GM12878 (cell line): ENCODE data around the gene FAM217B. TPM values are rescaled to one million over a fixed set of nuclear protein-coding genes. Genes with fewer than 3 reads are reported as not detected.

ENCODE experiments used
- ATAC-seq: fragments of 200-7000 bp; cut with Tn5 transposase; 3 replicates; pipeline ENCODE4 v1.9.1; 2020; ENCODE audit warnings: mild to moderate bottlenecking, moderate library complexity
- BruUV-seq: library from RNA; stranded (reverse); fragments of 400-500 nt; replicated peaks from 2 replicates; lab custom pipeline; 2021; lab: Mats Ljungman, UMichigan
- CTCF ChIA-PET: fragments of 300-600 bp; sonication (Branson Sonifier 250); formaldehyde crosslinking; extraction: SDS; loops from one replicate; lab custom pipeline; 2021; ENCODE audit warnings: inconsistent platforms; lab: Yijun Ruan, JAX
- POLR2A ChIA-PET: fragments of 350-600 bp; formaldehyde crosslinking; extraction: SDS; loops from one replicate; lab custom pipeline; 2021; ENCODE audit warnings: inconsistent platforms; lab: Charles Lee
- RAD21 ChIA-PET: fragments of 300-600 bp; sonication (Branson Sonifier 250); formaldehyde crosslinking; loops from one replicate; lab custom pipeline; 2023; ENCODE audit warnings: antibody characterized with exemption; ENCODE audit not compliant: unreplicated experiment; lab: Charles Lee
- SMC1A ChIA-PET: fragments of 300-600 bp; sonication (Branson Sonifier 250); formaldehyde crosslinking; loops from one replicate; lab custom pipeline; 2023; ENCODE audit not compliant: unreplicated experiment, uncharacterized antibody; lab: Charles Lee
- DNase-seq: peaks from one replicate; pipeline ENCODE4 v3.0.0-alpha.2; 2011; ENCODE audit warnings: low read depth, low spot score
- FAIRE-seq: peaks from 3 replicates; lab custom pipeline; 2011; peaks lifted over from hg19 to GRCh38; lab: Jason Lieb, UNC
- H2AFZ ChIP-seq: 2 replicates; pipeline ENCODE4 v1.6.0; 2011; ENCODE audit warnings: low read depth, low read length, control low read depth; ENCODE audit not compliant: control insufficient read depth
- H3K27ac ChIP-seq: 2 replicates; pipeline ENCODE4 v1.5.1; 2011; ENCODE audit warnings: control low read depth; ENCODE audit not compliant: control insufficient read depth, insufficient read depth
- H3K27me3 ChIP-seq, 2 experiments: replicated peaks in 1 of 2; 2 replicates each; pipeline versions ENCODE4 v1.6.0 to v1.6.1; 2011; ENCODE audit warnings: low read length in 1 of 2; ENCODE audit not compliant: control insufficient read depth in 2 of 2, insufficient read depth in 2 of 2
- H3K36me3 ChIP-seq, 2 experiments: 2 replicates each; pipeline ENCODE4 v1.5.1; 2011; ENCODE audit warnings: low read length in 1 of 2; ENCODE audit not compliant: control insufficient read depth in 2 of 2, insufficient read depth in 2 of 2
- H3K4me1 ChIP-seq: 2 replicates; pipeline ENCODE4 v1.6.1; 2011; ENCODE audit warnings: mild to moderate bottlenecking, low read length, moderate library complexity, mixed read lengths; ENCODE audit not compliant: control insufficient read depth, insufficient read depth
- H3K4me2 ChIP-seq: 2 replicates; pipeline ENCODE4 v1.6.0; 2011; ENCODE audit warnings: control low read depth; ENCODE audit not compliant: control insufficient read depth, insufficient read depth
- H3K4me3 ChIP-seq: fragments of 200-600 bp; sonication (generic); 2 replicates; pipeline ENCODE4 v1.5.1; 2016
- H3K79me2 ChIP-seq: 2 replicates; pipeline ENCODE4 v1.6.0; 2011; ENCODE audit warnings: low read length; ENCODE audit not compliant: control insufficient read depth, insufficient read depth
- H3K9ac ChIP-seq: 2 replicates; pipeline ENCODE4 v1.8.0; 2011; ENCODE audit warnings: low read length, control low read depth, mixed read lengths; ENCODE audit not compliant: control insufficient read depth, insufficient read depth
- H3K9me3 ChIP-seq: replicated peaks from 3 replicates; pipeline ENCODE4 v1.5.1; 2011; ENCODE audit warnings: mild to moderate bottlenecking, low read length; ENCODE audit not compliant: control insufficient read depth, insufficient read depth
- H4K20me1 ChIP-seq: 2 replicates; pipeline ENCODE4 v1.6.0; 2011; ENCODE audit not compliant: control insufficient read depth, insufficient read depth
- ATF7 ChIP-seq: fragments of 450-650 bp; IDR thresholded peaks from 2 replicates; pipeline ENCODE4 v1.6.1; 2016; ENCODE audit warnings: low read depth, mild to moderate bottlenecking
- BCL11A ChIP-seq: IDR thresholded peaks from 2 replicates; pipeline ENCODE4 v1.6.1; 2011; ENCODE audit warnings: low read depth, low read length
- BRCA1 ChIP-seq: IDR thresholded peaks from 2 replicates; pipeline ENCODE4 v1.6.1; 2011; ENCODE audit warnings: low read depth, low read length, improper control_type of control experiment
- GATAD2B ChIP-seq: fragments of 450-650 bp; conservative IDR thresholded peaks from 2 replicates; pipeline ENCODE4 v1.6.1; 2017; ENCODE audit warnings: low read depth, mild to moderate bottlenecking, moderate library complexity
- MLLT1 ChIP-seq: fragments of 450-650 bp; IDR thresholded peaks from 2 replicates; pipeline ENCODE4 v1.6.1; 2016; ENCODE audit warnings: mild to moderate bottlenecking
- POLR2AphosphoS2 ChIP-seq: IDR thresholded peaks from 2 replicates; pipeline ENCODE4 v1.6.1; 2011; ENCODE audit warnings: low read depth, mild to moderate bottlenecking, low read length, improper control_type of control experiment, moderate library complexity
- POU2F2 ChIP-seq: IDR thresholded peaks from 3 replicates; pipeline ENCODE4 v1.6.1; 2011; ENCODE audit warnings: low read depth, mild to moderate bottlenecking, low read length, borderline replicate concordance
- RB1 ChIP-seq: fragments of 450-650 bp; formaldehyde crosslinking; IDR thresholded peaks from 2 replicates; pipeline ENCODE4 v1.6.1; 2017; ENCODE audit warnings: mild to moderate bottlenecking, borderline replicate concordance
- SREBF2 ChIP-seq: IDR thresholded peaks from 2 replicates; pipeline ENCODE4 v1.6.1; 2012; ENCODE audit warnings: mild to moderate bottlenecking, low read length
- TAF1 ChIP-seq: IDR thresholded peaks from 2 replicates; pipeline ENCODE4 v1.6.1; 2011; ENCODE audit warnings: mild to moderate bottlenecking, low read depth, low read length, borderline replicate concordance
- ZNF384 ChIP-seq: IDR thresholded peaks from 2 replicates; pipeline ENCODE4 v1.6.1; 2012; ENCODE audit warnings: low read depth, mild to moderate bottlenecking, low read length, improper control_type of control experiment, borderline replicate concordance
- ZSCAN29 ChIP-seq: fragments of 450-650 bp; IDR thresholded peaks from 2 replicates; pipeline ENCODE4 v1.6.1; 2017; ENCODE audit warnings: mild to moderate bottlenecking, moderate library complexity
- WGBS: methylation state at CpG from one replicate; pipeline ENCODE4 v1.1.6; 2016; ENCODE audit warnings: low lambda C conversion rate; ENCODE audit not compliant: insufficient replicate concordance, insufficient coverage; ENCODE audit errors: missing lambda C conversion rate; 5-methylcytosine and 5-hydroxymethylcytosine counted together
- in situ Hi-C: fragments of 300-500 bp; cut with MboI; formaldehyde crosslinking; loops from 9 replicates; pipeline ENCODE4 v1.14.3; 2018; ENCODE audit warnings: mixed read lengths
- intact Hi-C: fragments of 100-400 bp; cut with micrococcal nuclease; formaldehyde crosslinking; loops from one replicate; pipeline ENCODE4 v1.14.2; 2022; ENCODE audit not compliant: unreplicated experiment
- polyA plus RNA-seq, 11 experiments: library from polyadenylated mRNA; depleted of rRNA in 4 of 11; unstranded in 6 of 11; stranded (reverse) in 5 of 11; fragments of >200 nt; fragmentation: Nextera tagmentation in 4 of 11; fragmentation: Illumina TruSeq in 1 of 11; extraction: Ambion mirVana in 4 of 11; extraction: Trizol in 1 of 11; gene quantifications; 1 replicate in 1 of 11; 2 replicates in 10 of 11; pipeline versions ENCODE4 v1.2.1 to v1.2.3, GENCODE V29; 2011 to 2016; ENCODE audit warnings: inconsistent platforms in 2 of 11, missing spikeins in 2 of 11, low read depth in 1 of 11
- total RNA-seq, 4 experiments: library from RNA; depleted of rRNA in 3 of 4; stranded (reverse); fragments of >200 nt in 3 of 4; fragmentation: Illumina TruSeq in 1 of 4; extraction: Trizol in 1 of 4; gene quantifications; 2 replicates each; pipeline versions ENCODE4 v1.2.1 to v1.2.3, GENCODE V29; 2013 to 2021
- TF ChIP-seq, protein P1 (sequence below): fragments of 450-650 bp; formaldehyde crosslinking; IDR thresholded peaks from 2 replicates; pipeline ENCODE4 v1.5.0; 2022; ENCODE audit warnings: mild to moderate bottlenecking, missing genetic modification characterization

Gene FAM217B
- total and polyA plus RNA-seq, 10 of the 15 experiments (the other 5 are each of a cell fraction or from before 2014, with no cell fraction given) = 6.3 to 18.3 (median 10.6) TPM

DNA sequence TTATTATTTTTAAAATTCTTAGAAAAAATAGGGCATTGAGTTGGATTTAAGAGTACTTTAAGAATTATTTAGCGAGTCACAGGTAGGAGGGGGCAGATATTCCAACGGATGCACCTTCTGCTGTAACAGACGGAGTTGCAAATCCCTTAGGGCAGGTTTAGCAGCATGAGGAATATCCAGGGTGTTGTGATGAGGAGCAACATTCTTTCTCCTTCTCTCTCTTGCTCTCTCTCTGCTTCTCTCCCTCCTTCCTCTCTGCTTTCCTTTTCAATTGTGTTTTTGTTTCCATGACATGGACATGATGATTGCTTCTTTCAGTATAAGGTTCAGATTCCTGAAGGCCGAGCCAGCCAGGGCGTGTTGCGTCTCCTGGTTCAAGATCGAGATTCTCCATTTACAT is 46.9 kb downstream of the FAM217B start:
- Histone ChIP-seq H3K4me1 (no peaks in the 10 kb centered on the region), H3K27me3 (no peaks in the 10 kb centered on the region), H3K36me3 (no peaks in the 10 kb centered on the region), H3K4me3 (no peak overlapping the region), H4K20me1 (no peaks in the 10 kb centered on the region), H3K9ac (no peak overlapping the region), H3K79me2 (no peaks in the 10 kb centered on the region), H3K27ac (no peak overlapping the region), H3K9me3 (no peaks in the 10 kb centered on the region), H3K4me2 (no peak overlapping the region), H2AFZ (no peak overlapping the region)
- RAD21 ChIA-PET = no interaction called here
- DNase-seq (no peak), ATAC-seq (no peak), FAIRE-seq (no peak)
- in situ Hi-C loops (no loop called here), intact Hi-C loops (no loop called here)
- 43% methylated on average over 7 of the region's 7 CpGs for WGBS
- CTCF ChIA-PET = interaction anchor here (0.7 to 0.9 kb wide), 2 partner anchors 53 to 70 kb away, joined by 3 read pairs; no protein-coding TSS in a partner anchor
- TF ChIP-seq POLR2AphosphoS2 = no peak
- no peak for TF ChIP-seq ATF7
- TF ChIP-seq, protein P1, sequence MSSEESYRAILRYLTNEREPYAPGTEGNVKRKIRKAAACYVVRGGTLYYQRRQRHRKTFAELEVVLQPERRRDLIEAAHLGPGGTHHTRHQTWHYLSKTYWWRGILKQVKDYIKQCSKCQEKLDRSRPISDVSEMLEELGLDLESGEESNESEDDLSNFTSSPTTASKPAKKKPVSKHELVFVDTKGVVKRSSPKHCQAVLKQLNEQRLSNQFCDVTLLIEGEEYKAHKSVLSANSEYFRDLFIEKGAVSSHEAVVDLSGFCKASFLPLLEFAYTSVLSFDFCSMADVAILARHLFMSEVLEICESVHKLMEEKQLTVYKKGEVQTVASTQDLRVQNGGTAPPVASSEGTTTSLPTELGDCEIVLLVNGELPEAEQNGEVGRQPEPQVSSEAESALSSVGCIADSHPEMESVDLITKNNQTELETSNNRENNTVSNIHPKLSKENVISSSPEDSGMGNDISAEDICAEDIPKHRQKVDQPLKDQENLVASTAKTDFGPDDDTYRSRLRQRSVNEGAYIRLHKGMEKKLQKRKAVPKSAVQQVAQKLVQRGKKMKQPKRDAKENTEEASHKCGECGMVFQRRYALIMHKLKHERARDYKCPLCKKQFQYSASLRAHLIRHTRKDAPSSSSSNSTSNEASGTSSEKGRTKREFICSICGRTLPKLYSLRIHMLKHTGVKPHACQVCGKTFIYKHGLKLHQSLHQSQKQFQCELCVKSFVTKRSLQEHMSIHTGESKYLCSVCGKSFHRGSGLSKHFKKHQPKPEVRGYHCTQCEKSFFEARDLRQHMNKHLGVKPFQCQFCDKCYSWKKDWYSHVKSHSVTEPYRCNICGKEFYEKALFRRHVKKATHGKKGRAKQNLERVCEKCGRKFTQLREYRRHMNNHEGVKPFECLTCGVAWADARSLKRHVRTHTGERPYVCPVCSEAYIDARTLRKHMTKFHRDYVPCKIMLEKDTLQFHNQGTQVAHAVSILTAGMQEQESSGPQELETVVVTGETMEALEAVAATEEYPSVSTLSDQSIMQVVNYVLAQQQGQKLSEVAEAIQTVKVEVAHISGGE (CRISPR knock-in tag) = no peak
- no peak for TF ChIP-seq ZNF384
- TF ChIP-seq BCL11A = no peak
- no peak for TF ChIP-seq MLLT1
- TF ChIP-seq BRCA1 = no peak
- TF ChIP-seq ZSCAN29 = no peak
- no peak for TF ChIP-seq SREBF2
- TF ChIP-seq POU2F2 = no peak
- TF ChIP-seq RB1 = no peak
- TF ChIP-seq GATAD2B = no peak
- no peak for TF ChIP-seq TAF1
- no TSS peak for BruUV-seq
- SMC1A ChIA-PET = interaction anchor here (0.6 to 0.7 kb wide), 3 partner anchors 41 to 68 kb away, joined by 3 read pairs; no protein-coding TSS in a partner anchor
- POLR2A ChIA-PET = no interaction called here
